Measurements from ENCODE around the gene PIP5K1B.

DNA sequence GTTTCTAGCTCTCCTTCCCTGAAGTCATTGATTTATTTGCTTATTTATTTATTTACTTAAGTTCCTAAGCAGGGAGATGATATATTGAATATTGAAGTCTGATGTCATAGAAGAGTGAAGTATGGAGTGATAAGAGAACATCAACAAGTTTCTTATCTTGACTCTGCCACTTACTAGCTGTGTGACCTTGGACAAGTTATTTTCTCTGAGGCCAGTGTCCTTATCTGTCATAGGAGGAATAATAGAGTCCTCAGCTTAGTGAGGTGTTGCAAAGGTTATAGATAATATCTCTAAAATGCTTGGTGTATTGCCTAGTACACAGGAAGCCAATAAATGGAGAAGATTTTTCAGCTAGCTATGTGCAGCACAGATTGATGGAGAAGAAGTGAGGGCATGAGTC lies 32.4 kb upstream of the PIP5K1B start:
- TF ChIP-seq, protein P1, sequence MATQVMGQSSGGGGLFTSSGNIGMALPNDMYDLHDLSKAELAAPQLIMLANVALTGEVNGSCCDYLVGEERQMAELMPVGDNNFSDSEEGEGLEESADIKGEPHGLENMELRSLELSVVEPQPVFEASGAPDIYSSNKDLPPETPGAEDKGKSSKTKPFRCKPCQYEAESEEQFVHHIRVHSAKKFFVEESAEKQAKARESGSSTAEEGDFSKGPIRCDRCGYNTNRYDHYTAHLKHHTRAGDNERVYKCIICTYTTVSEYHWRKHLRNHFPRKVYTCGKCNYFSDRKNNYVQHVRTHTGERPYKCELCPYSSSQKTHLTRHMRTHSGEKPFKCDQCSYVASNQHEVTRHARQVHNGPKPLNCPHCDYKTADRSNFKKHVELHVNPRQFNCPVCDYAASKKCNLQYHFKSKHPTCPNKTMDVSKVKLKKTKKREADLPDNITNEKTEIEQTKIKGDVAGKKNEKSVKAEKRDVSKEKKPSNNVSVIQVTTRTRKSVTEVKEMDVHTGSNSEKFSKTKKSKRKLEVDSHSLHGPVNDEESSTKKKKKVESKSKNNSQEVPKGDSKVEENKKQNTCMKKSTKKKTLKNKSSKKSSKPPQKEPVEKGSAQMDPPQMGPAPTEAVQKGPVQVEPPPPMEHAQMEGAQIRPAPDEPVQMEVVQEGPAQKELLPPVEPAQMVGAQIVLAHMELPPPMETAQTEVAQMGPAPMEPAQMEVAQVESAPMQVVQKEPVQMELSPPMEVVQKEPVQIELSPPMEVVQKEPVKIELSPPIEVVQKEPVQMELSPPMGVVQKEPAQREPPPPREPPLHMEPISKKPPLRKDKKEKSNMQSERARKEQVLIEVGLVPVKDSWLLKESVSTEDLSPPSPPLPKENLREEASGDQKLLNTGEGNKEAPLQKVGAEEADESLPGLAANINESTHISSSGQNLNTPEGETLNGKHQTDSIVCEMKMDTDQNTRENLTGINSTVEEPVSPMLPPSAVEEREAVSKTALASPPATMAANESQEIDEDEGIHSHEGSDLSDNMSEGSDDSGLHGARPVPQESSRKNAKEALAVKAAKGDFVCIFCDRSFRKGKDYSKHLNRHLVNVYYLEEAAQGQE (IDR thresholded peaks at IDR 0.05; ENCODE audit: low read depth): no peak
- TF ChIP-seq EP300 (IDR thresholded peaks at IDR 0.05; ENCODE audit: borderline replicate concordance) (no peak), TAF1 (IDR thresholded peaks at IDR 0.05; ENCODE audit: low read depth) (no peak), YY1 (IDR thresholded peaks at IDR 0.05; ENCODE audit: low read depth) (no peak), TCF12 (IDR thresholded peaks at IDR 0.05; ENCODE audit: low read depth) (no peak), NFIC (IDR thresholded peaks at IDR 0.05) (no peak), TEAD4 (IDR thresholded peaks at IDR 0.05) (no peak), CREB1 (IDR thresholded peaks at IDR 0.05; ENCODE audit: low read depth) (no peak), EGR1 (IDR thresholded peaks at IDR 0.05) (no peak), CEBPB (IDR thresholded peaks at IDR 0.05) (no peak)
- TF ChIP-seq, protein P2, sequence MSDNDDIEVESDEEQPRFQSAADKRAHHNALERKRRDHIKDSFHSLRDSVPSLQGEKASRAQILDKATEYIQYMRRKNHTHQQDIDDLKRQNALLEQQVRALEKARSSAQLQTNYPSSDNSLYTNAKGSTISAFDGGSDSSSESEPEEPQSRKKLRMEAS (IDR thresholded peaks at IDR 0.05): no peak
- TF ChIP-seq, protein P3, sequence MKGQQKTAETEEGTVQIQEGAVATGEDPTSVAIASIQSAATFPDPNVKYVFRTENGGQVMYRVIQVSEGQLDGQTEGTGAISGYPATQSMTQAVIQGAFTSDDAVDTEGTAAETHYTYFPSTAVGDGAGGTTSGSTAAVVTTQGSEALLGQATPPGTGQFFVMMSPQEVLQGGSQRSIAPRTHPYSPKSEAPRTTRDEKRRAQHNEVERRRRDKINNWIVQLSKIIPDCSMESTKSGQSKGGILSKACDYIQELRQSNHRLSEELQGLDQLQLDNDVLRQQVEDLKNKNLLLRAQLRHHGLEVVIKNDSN (IDR thresholded peaks at IDR 0.05): no peak
